HG02642 (cell line): ENCODE data around the gene SH2D6.
"Not testable (repeated sequence)": the region's sequence is repeated elsewhere in the genome, so short reads cannot be mapped to it uniquely, and the experiment has no call there.

Experiments
- ATAC-seq: cut with Tn5 transposase; IDR thresholded peaks from one replicate; pipeline ENCODE4 v1.9.1; 2021; ENCODE audit warnings: mild to moderate bottlenecking; ENCODE audit not compliant: unreplicated experiment, poor library complexity

SH2D6 gene

GRCh38 chr2:85397925-85398331 is 20.6 kb upstream of the SH2D6 start:
- ATAC-seq: no peak

- no peak for ATAC-seq
These were observed 19.9 kb upstream of the SH2D6 start for GRCh38 chr2:85398426-85399182.

GRCh38 chr2:85399183-85399455 is 19.4 kb upstream of the SH2D6 start:
- no peak for ATAC-seq

- no peak for ATAC-seq
These were observed 18.5 kb upstream of the SH2D6 start for GRCh38 chr2:85400023-85400422.

GRCh38 chr2:85400541-85401463 is 17.7 kb upstream of the SH2D6 start:
- no peak for ATAC-seq

GRCh38 chr2:85401464-85401805 is 17.1 kb upstream of the SH2D6 start:
- no peak for ATAC-seq

GRCh38 chr2:85401844-85402243 is 16.7 kb upstream of the SH2D6 start:
- ATAC-seq: no peak

- ATAC-seq: peak; percentile 47
These were observed 13.1 kb upstream of the SH2D6 start for GRCh38 chr2:85405201-85406059.

GRCh38 chr2:85409845-85410583 is 8.5 kb upstream of the SH2D6 start, which contains the start of gene CAPG:
Gene CAPG (minus strand): TSS chr2:85410366. CDS start chr2:85402145, 8,221 bp downstream.
- ATAC-seq: peak; percentile 66

- ATAC-seq: no peak
These were observed 7.7 kb upstream of the SH2D6 start for GRCh38 chr2:85410584-85411404.

- no peak for ATAC-seq
These were observed 7.1 kb upstream of the SH2D6 start for GRCh38 chr2:85411405-85411748.

GRCh38 chr2:85413592-85414420 is 4.7 kb upstream of the SH2D6 start:
- no peak for ATAC-seq

GRCh38 chr2:85414421-85414759 is 4.1 kb upstream of the SH2D6 start:
- ATAC-seq: not testable (repeated sequence)

GRCh38 chr2:85414761-85415553 is 3.6 kb upstream of the SH2D6 start:
- no peak for ATAC-seq

GRCh38 chr2:85415980-85416650 is 2.4 kb upstream of the SH2D6 start:
- ATAC-seq: no peak

GRCh38 chr2:85419009-85419675 is 628 bp downstream of the SH2D6 start:
- ATAC-seq: no peak
